MG63 (cell line): ENCODE results near the gene LRRC8D. TPM values are rescaled to one million over a fixed set of nuclear protein-coding genes. Genes with fewer than 3 reads are reported as not detected.
"Not testable (repeated sequence)": the region's sequence is repeated elsewhere in the genome, so short reads cannot be mapped to it uniquely, and the experiment has no call there.

Experiments
- DNase-seq: peaks from one replicate; pipeline ENCODE4 v3.0.0-alpha.2; 2020
- H3K27me3 ChIP-seq: fragments of 250-450 bp; sonication (Bioruptor Pico); 2 replicates; pipeline ENCODE4 v1.5.1; 2020; ENCODE audit warnings: mild to moderate bottlenecking, moderate library complexity
- H3K36me3 ChIP-seq: fragments of 250-450 bp; sonication (Bioruptor Pico); 2 replicates; pipeline ENCODE4 v1.5.1; 2020; ENCODE audit warnings: mild to moderate bottlenecking, moderate library complexity
- H3K4me3 ChIP-seq: fragments of 250-450 bp; sonication (Bioruptor Pico); 2 replicates; pipeline ENCODE4 v1.5.1; 2020; ENCODE audit warnings: mild to moderate bottlenecking, moderate library complexity
- H3K9me3 ChIP-seq: fragments of 250-450 bp; sonication (Bioruptor Pico); 2 replicates; pipeline ENCODE4 v1.5.1; 2020; ENCODE audit warnings: mild to moderate bottlenecking, moderate library complexity
- total RNA-seq: library from RNA; depleted of rRNA; stranded (reverse); fragments of >200 nt; shearing (Covaris generic); gene quantifications from 2 replicates; pipeline ENCODE4 v1.2.3, GENCODE V29; 2014; ENCODE audit warnings: low replicate concordance; rRNA removed

The LRRC8D gene
- 21.2 and 21.5 TPM in 2 replicates for total RNA-seq

DNA sequence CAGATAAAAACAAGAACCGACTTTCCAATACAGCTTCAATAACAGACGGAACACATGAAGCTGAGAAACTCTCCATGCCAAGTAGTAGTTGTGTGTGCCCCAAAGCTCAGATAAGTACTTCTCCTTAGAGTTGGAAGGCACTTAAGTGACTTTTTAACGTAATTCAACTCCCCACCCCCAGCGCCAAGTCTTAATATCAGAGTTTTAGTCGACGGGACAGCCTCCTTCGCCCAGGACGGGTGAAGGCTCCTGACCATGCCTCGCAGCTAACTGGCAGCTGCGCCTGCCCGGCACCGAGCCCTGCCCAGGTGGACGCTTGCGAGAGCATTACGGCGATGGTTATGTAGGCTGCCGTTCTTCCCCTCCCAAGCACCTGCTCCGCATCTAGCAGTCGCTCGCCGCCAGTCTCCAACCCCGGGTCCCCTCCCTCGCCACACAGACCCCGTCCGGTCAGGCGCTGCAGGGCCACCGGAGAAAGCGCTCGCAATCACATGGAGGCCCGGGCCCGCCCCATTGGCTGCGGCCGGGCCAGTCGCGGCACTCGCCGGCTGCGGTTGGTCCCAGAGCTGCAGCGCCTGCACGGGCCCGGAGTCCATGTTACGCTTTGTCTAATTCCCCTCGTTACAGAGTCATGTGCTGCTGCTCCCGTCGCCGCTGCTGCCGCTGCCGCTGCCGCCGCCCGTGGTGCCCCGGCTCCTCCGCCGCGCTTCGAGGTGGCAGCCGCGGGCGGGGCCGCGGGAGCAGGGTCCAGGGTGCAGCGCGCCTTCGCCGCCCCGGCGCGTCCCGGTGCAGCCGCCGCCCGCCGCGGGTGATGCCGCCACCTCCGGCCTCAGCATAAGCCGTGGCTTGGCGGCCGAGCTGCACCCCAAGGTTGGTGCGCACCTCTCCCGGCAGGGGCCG is at the start of gene LRRC8D:
Gene LRRC8D (plus strand): TSS at position 611 of the 900 bp plus-strand sequence. CDS start 112,037 bp downstream, outside the sequence.
- peak; percentile 75 for DNase-seq
- H3K9me3 ChIP-seq, result no peaks in the 10 kb centered on the region

GRCh38 chr1:89771991-89772560 is 48.8 kb upstream of the LRRC8D start:
- 0 out of 2 replicates have a peak, but pooled peaks cover 3% of the 10 kb centered on the region for H3K27me3 ChIP-seq
- no peaks in the 10 kb centered on the region for H3K36me3 ChIP-seq
- no peak for DNase-seq

More for the DNA sequence above, at the start of gene LRRC8D:
- H3K27me3 ChIP-seq, result peaks cover 2% of the 10 kb centered on the region
- H3K4me3 ChIP-seq, result peak within 1 kb of the TSS; percentile 66
- H3K36me3 ChIP-seq, result no peaks in the 10 kb centered on the region; the same call in none of the 2 replicates

DNA sequence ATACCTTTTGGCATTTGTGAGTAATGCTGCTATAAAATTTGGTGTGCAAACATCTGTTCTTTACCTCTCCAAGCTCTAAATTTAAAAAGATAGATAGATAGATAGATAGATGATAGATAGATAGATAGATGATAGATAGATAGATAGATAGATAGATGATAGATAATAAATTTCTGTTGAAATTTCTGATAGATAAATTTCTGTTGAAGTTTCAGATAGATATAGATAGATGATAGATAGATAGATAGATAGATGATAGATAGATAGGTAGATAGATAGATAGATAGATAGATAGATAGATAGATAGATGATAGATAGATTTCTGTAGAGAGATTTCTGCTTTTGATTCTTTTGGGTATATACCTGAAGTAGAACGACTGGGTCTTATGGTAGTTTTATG is 44.7 kb upstream of the LRRC8D start:
- DNase-seq, H3K4me3 ChIP-seq, H3K27me3 ChIP-seq, H3K36me3 ChIP-seq, H3K9me3 ChIP-seq: not testable (repeated sequence)

More at GRCh38 chr1:89771991-89772560, 48.8 kb upstream of the LRRC8D start:
- no peak overlapping the region for H3K4me3 ChIP-seq
- no peaks in the 10 kb centered on the region for H3K9me3 ChIP-seq

- not testable (repeated sequence) for H3K27me3 ChIP-seq, H3K4me3 ChIP-seq, H3K36me3 ChIP-seq, DNase-seq, H3K9me3 ChIP-seq
Measured at GRCh38 chr1:89777271-89777670, 43.6 kb upstream of the LRRC8D start.

DNA sequence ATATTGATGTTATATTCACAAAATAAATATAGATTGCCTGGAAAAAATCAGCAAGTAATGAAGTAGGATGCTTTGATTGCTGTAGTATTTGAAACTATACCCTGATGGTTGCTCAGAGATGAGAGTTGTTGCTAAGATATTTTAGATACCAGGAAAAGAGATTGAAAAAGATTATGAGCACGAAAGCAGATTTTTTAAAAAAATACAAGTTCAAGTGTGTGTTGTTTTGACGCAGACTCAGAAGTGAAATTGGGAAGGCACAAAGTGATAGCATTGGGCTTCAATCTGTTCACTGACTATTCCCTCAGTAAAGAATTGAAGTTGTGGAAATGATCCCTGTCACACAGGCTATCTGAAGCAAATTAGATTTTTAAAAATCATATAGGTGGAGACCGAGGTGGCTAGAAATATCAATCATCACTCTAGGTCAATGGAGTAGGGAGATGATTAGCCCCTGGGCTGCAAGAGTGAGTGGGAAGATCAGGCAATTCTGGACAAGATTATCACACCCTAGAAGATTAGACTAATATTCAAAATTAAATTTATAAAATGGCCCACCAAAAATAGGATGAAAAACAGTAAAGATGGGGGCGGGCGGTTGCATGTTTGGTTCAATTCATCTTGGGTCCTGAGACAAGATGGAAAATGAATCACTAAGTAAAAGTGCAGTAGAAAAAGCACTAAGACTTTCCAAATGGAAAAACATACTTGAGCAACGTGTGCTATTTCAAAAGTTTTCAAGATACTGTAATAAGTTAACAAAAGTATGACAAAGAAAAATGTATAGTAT is 41.5 kb upstream of the LRRC8D start:
- H3K27me3 ChIP-seq, result no peaks in the 10 kb centered on the region
- DNase-seq, result no peak
- no peak overlapping the region for H3K4me3 ChIP-seq
- no peaks in the 10 kb centered on the region; the same call in 1 of the 2 replicates for H3K9me3 ChIP-seq
- no peaks in the 10 kb centered on the region for H3K36me3 ChIP-seq

GRCh38 chr1:89780721-89781120 is 40.1 kb upstream of the LRRC8D start:
- Histone ChIP-seq H3K4me3 (no peak overlapping the region), H3K9me3 (no peaks in the 10 kb centered on the region; the same call in 1 of the 2 replicates), H3K27me3 (no peaks in the 10 kb centered on the region), H3K36me3 (no peaks in the 10 kb centered on the region)
- DNase-seq, result no peak

DNA sequence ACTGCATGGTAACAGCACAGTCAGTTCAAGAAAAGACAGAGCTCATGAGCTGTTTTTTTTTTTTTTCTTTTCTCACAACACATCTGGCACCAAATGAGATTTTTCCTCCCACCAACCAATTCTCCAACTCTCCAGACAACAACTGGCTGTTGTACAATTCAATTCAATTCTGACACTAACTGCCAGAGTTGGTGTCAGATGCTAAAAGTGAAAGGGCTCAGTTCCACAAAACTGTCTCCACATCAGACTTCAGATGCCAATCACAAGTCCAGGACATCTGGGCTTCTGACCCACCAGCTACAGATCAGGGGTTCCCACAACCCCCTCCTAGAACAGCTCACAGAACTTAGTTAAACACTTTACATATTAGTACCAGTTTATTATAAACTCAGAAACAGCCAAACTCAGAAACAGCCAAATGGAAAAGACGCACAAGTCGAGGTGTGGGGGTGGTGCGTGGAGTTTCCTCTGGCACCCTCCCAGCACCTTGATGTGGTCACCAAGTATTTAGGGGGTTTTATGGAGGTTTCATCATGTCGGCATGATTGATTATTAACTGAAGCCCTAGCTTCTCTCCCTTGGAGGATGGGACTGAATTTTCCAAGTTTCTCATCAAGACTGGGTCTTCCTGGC is 39.2 kb upstream of the LRRC8D start:
- no peaks in the 10 kb centered on the region for H3K27me3 ChIP-seq
- no peaks in the 10 kb centered on the region; the same call in 1 of the 2 replicates for H3K9me3 ChIP-seq
- no peaks in the 10 kb centered on the region for H3K36me3 ChIP-seq
- DNase-seq, result no peak
- no peak overlapping the region for H3K4me3 ChIP-seq

DNA sequence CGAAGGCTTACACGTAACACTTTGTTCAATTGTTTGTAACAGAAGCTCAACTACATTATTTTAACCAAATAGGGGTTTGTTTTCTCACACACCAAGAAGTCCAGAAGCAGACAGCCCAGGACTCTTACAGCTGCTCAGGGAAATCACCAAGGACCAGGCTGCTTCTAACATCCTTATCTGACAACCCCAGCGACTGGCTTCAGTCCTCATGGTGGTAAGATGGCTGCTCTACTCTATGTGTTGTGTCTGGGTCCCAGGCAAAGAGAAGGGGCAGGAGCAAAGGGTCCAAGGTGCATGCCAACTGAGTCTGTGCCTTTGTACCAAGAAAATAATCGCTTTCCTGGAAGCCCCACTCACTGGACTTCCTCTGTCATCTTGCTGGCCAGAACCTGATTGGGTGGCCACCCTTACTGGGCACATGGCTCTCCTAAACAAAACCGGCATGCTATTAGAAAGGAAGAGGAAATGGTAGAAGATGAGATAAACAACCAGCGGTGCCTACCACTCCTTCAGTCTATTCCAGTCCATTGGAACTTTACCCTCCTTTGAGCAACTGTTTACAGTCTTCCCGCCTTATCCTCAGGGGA is 34.1 kb upstream of the LRRC8D start:
- Histone ChIP-seq H3K27me3 (no peaks in the 10 kb centered on the region), H3K36me3 (no peaks in the 10 kb centered on the region), H3K9me3 (no peaks in the 10 kb centered on the region), H3K4me3 (no peak overlapping the region)
- no peak for DNase-seq

DNA sequence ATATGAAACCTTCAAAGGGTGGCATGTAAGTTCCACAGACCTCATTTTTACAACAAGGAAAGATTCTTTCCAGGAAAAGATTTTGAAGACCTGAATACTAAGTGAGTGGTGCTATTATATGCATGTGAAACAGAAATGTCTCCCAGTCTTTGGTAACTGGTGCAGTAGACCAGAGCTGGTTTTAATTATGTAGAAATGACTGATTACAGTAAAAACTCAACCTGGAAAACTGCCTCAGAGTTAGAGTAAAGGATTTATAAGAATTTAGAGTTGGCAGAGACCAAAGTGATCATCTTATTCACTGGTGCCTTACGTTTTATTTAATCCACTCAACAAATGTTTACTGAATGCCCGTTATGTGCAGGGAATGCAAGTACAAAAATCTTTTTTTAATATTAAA is 30.2 kb upstream of the LRRC8D start:
- no peaks in the 10 kb centered on the region for H3K27me3 ChIP-seq
- H3K9me3 ChIP-seq, result no peaks in the 10 kb centered on the region
- DNase-seq, result no peak
- H3K4me3 ChIP-seq, result no peak overlapping the region
- H3K36me3 ChIP-seq, result no peaks in the 10 kb centered on the region

GRCh38 chr1:89791064-89791726 is 29.6 kb upstream of the LRRC8D start:
- Histone ChIP-seq H3K9me3 (no peaks in the 10 kb centered on the region), H3K36me3 (no peaks in the 10 kb centered on the region), H3K4me3 (no peak overlapping the region), H3K27me3 (no peaks in the 10 kb centered on the region)
- no peak for DNase-seq

- no peaks in the 10 kb centered on the region for H3K9me3 ChIP-seq
- no peaks in the 10 kb centered on the region for H3K36me3 ChIP-seq
- DNase-seq, result no peak
- H3K27me3 ChIP-seq, result no peaks in the 10 kb centered on the region
- no peak overlapping the region for H3K4me3 ChIP-seq
Measured at GRCh38 chr1:89794406-89794805, 26.4 kb upstream of the LRRC8D start.

DNA sequence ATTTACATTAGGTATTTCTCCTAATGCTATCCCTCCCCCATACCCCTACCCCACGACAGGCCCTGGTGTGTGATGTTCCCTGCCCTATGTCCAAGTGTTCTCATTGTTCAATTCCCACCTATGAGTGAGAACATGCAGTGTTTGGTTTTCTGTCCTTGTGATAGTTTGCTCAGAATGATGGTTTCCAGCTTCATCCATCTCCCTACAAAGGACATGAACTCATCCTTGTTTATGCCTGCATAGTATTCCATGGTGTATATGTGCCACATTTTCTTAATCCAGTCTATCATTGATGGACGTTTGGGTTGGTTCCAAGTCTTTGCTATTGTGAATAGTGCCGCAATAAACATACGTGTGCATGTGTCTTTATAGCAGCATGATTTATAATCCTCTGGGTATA is 25.3 kb upstream of the LRRC8D start:
- H3K27me3 ChIP-seq, H3K36me3 ChIP-seq, H3K9me3 ChIP-seq, DNase-seq, H3K4me3 ChIP-seq: not testable (repeated sequence)

DNA sequence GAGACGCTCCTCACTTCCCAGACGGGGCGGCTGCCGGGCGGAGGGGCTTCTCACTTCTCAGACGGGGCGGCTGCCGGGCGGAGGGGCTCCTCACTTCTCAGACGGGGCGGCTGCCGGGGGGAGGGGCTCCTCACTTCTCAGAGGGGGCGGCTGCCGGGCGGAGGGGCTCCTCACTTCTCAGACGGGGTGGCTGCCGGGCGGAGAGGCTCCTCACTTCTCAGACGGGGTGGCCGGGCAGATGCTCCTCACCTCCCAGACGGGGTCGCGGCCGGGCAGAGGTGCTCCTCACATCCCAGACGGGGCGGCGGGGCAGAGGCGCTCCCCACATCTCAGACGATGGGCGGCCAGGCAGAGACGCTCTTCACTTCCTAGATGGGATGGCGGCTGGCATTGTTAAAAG is 23.0 kb upstream of the LRRC8D start:
- H3K36me3 ChIP-seq, H3K27me3 ChIP-seq, DNase-seq, H3K4me3 ChIP-seq, H3K9me3 ChIP-seq: not testable (repeated sequence)

DNA sequence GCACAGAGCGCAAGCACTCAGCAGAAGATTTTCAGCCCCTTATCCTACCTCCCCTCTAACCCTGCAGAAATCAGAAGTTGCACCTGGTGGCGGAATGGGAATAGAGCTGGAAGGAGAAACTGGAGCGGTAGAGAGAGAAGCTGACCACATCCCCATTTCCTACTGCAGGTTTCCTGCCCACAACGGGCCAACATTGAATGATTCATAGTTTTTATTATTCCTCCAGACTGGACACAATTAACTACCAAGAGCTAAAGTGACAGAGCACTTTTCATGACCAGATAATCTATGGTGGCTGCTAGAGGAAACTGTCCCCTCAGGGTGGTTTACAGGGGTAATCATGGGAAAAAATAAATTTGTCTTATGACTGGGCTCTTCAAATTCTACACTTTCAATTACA is 21.3 kb upstream of the LRRC8D start:
- H3K4me3 ChIP-seq, result no peak overlapping the region
- no peaks in the 10 kb centered on the region for H3K36me3 ChIP-seq
- H3K9me3 ChIP-seq, result no peaks in the 10 kb centered on the region
- no peaks in the 10 kb centered on the region for H3K27me3 ChIP-seq
- DNase-seq, result no peak

DNA sequence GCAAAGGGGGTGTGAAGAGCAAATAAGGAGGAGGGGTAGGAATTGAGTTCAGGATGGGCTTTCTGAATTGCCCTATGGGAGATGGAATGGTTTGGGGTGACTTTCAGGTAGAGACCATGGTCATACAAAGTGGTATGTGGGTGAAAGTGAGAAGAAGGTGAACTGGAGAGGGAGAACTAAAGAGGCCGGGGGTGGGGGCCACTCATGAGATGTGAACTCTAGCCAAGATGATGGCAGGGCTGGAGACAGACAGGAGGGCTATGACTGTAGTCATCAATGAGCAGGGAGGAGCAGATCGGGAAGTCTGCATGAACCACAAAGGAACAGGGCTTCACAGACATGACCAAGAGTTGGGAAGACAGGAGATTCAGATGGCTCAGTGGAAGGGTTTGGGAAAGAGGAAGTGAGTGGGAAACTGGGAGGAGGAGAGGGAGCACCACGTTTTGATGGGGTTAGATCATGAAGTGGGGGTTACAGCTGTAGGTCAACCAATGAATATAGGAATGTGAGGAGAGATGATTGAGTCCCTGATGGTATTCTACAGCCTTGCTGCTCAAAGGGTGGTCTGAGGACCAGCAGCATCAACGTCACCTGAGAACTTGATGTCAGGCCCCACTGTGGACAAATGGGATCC is 20.7 kb upstream of the LRRC8D start:
- no peak for DNase-seq
- Histone ChIP-seq H3K9me3 (no peaks in the 10 kb centered on the region), H3K4me3 (no peak overlapping the region), H3K27me3 (no peaks in the 10 kb centered on the region), H3K36me3 (no peaks in the 10 kb centered on the region)
